H1 (cell line): ENCODE measurements around the gene NTRK2. TPM values are rescaled to one million over a fixed set of nuclear protein-coding genes. Genes with fewer than 3 reads are reported as not detected.

Experiments used
- CTCF ChIA-PET: fragments of 300-600 bp; sonication (Branson Sonifier 250); formaldehyde crosslinking; loops from one replicate; lab custom pipeline; 2021; ENCODE audit not compliant: partially characterized antibody; lab: Charles Lee
- POLR2A ChIA-PET: fragments of 300-600 bp; sonication (Branson Sonifier 250); formaldehyde crosslinking; loops from one replicate; lab custom pipeline; 2021; ENCODE audit warnings: inconsistent platforms; ENCODE audit not compliant: partially characterized antibody; lab: Charles Lee
- DNase-seq, 2 experiments: peaks; one replicate each; pipeline versions ENCODE4 v3.0.0 to v3.0.0-alpha.2; 2010 to 2022; ENCODE audit warnings: low spot score in 2 of 2, low read depth in 1 of 2, mixed read lengths in 1 of 2
- FAIRE-seq: peaks from 2 replicates; lab custom pipeline; 2011; peaks lifted over from hg19 to GRCh38; lab: Jason Lieb, UNC
- H2AFZ ChIP-seq: 2 replicates; pipeline ENCODE4 v1.8.1; 2012; ENCODE audit warnings: low read length, inconsistent platforms
- H2AK5ac ChIP-seq: 2 replicates; pipeline ENCODE4 v1.6.1; 2013; ENCODE audit warnings: low read depth, low read length
- H2BK120ac ChIP-seq: replicated peaks from 2 replicates; pipeline ENCODE3; 2013; ENCODE audit warnings: low read depth, low read length, inconsistent platforms
- H2BK12ac ChIP-seq: 2 replicates; pipeline ENCODE4 v1.6.1; 2013; ENCODE audit warnings: low read depth, low read length
- H2BK15ac ChIP-seq: 2 replicates; pipeline ENCODE4 v1.6.1; 2013; ENCODE audit warnings: low read length
- H2BK20ac ChIP-seq: 2 replicates; pipeline ENCODE4 v1.6.1; 2013; ENCODE audit warnings: low read length
- H2BK5ac ChIP-seq: 2 replicates; pipeline ENCODE4 v1.6.1; 2013; ENCODE audit warnings: low read depth, low read length
- H3K14ac ChIP-seq: 2 replicates; pipeline ENCODE4 v1.6.1; 2013; ENCODE audit warnings: inconsistent platforms; ENCODE audit not compliant: insufficient read length
- H3K18ac ChIP-seq: 2 replicates; pipeline ENCODE4 v1.6.1; 2013; ENCODE audit warnings: low read length; ENCODE audit errors: extremely low read depth
- H3K23ac ChIP-seq: 2 replicates; pipeline ENCODE4 v1.6.1; 2013; ENCODE audit warnings: inconsistent platforms; ENCODE audit not compliant: insufficient read length
- H3K23me2 ChIP-seq: 2 replicates; pipeline ENCODE4 v1.6.1; 2013; ENCODE audit warnings: low read depth, low read length
- H3K27ac ChIP-seq: 2 replicates; pipeline ENCODE4 v1.6.1; 2011; ENCODE audit warnings: low read depth, low read length, inconsistent platforms
- H3K27me3 ChIP-seq, 4 experiments: replicated peaks in 1 of 4; 1 replicate in 1 of 4; 2 replicates in 3 of 4; pipeline versions ENCODE4 v1.6.1 to v1.8.1; 2011 to 2013; ENCODE audit warnings: low read length in 3 of 4, mild to moderate bottlenecking in 3 of 4, inconsistent platforms in 2 of 4, mixed read lengths in 2 of 4, moderate library complexity in 1 of 4; ENCODE audit not compliant: control insufficient read depth in 3 of 4, insufficient read depth in 3 of 4; ENCODE audit errors: extremely low read depth in 1 of 4
- H3K36me3 ChIP-seq, 4 experiments: 2 replicates each; pipeline versions ENCODE4 v1.6.1 to v1.8.1; 2011 to 2013; ENCODE audit warnings: mild to moderate bottlenecking in 4 of 4, low read length in 3 of 4, moderate library complexity in 2 of 4, control low read depth in 1 of 4, inconsistent platforms in 1 of 4; ENCODE audit not compliant: insufficient read depth in 4 of 4, control insufficient read depth in 2 of 4
- H3K4ac ChIP-seq: replicated peaks from 2 replicates; pipeline ENCODE3; 2013; ENCODE audit warnings: low read length, low read depth, mixed read lengths, inconsistent platforms; ENCODE audit not compliant: insufficient read length
- H3K4me1 ChIP-seq, 4 experiments: replicated peaks in 1 of 4; 1 replicate in 1 of 4; 2 replicates in 3 of 4; pipeline versions ENCODE4 v1.6.1 to v1.8.1; 2011 to 2013; ENCODE audit warnings: low read length in 3 of 4, inconsistent platforms in 2 of 4, mixed read lengths in 1 of 4; ENCODE audit not compliant: insufficient read depth in 4 of 4, control insufficient read depth in 3 of 4
- H3K4me2 ChIP-seq, 2 experiments: 2 replicates each; pipeline versions ENCODE4 v1.6.1 to v1.8.1; 2011 to 2013; ENCODE audit warnings: low read depth in 2 of 2, low read length in 2 of 2, control low read depth in 1 of 2, inconsistent platforms in 1 of 2, mild to moderate bottlenecking in 1 of 2; ENCODE audit not compliant: insufficient read depth in 1 of 2
- H3K4me3 ChIP-seq, 4 experiments: fragments of 200-600, 300-600 bp in 1 of 4; sonication (generic), shearing (Covaris generic), sonication (Bioruptor Twin) in 1 of 4; 2 replicates each; pipeline versions ENCODE4 v1.5.1 to v1.8.1; 2011 to 2016; ENCODE audit warnings: low read length in 4 of 4, low read depth in 3 of 4, control low read depth in 2 of 4, inconsistent platforms in 2 of 4, mild to moderate bottlenecking in 2 of 4, mixed read lengths in 1 of 4, moderate library complexity in 1 of 4; ENCODE audit not compliant: insufficient read depth in 2 of 4; ENCODE audit errors: extremely low read depth in 1 of 4
- H3K56ac ChIP-seq: replicated peaks from 2 replicates; pipeline ENCODE3; 2013; ENCODE audit warnings: low read depth, mild to moderate bottlenecking, mixed read lengths, low read length, inconsistent platforms; ENCODE audit not compliant: insufficient read length
- H3K79me1 ChIP-seq: 2 replicates; pipeline ENCODE4 v1.6.1; 2013; ENCODE audit warnings: low read depth, low read length, control low read depth
- H3K79me2 ChIP-seq, 2 experiments: 2 replicates each; pipeline versions ENCODE4 v1.6.1 to v1.8.1; 2012 to 2013; ENCODE audit warnings: low read length in 2 of 2, mild to moderate bottlenecking in 2 of 2, inconsistent platforms in 1 of 2; ENCODE audit not compliant: insufficient read depth in 2 of 2, control insufficient read depth in 1 of 2
- H3K9ac ChIP-seq, 4 experiments: replicated peaks in 1 of 4; 1 replicate in 1 of 4; 2 replicates in 3 of 4; pipeline versions ENCODE4 v1.6.1 to v1.8.1; 2011 to 2013; ENCODE audit warnings: low read depth in 3 of 4, low read length in 3 of 4, control low read depth in 2 of 4, mild to moderate bottlenecking in 2 of 4, moderate library complexity in 2 of 4, inconsistent platforms in 1 of 4; ENCODE audit errors: extremely low read depth in 1 of 4
- H3K9me3 ChIP-seq, 2 experiments: 2 replicates each; pipeline versions ENCODE4 v1.6.1 to v1.8.1; 2012 to 2013; ENCODE audit warnings: mild to moderate bottlenecking in 2 of 2, moderate library complexity in 2 of 2, control low read depth in 1 of 2, inconsistent platforms in 1 of 2, low read depth in 1 of 2, low read length in 1 of 2, mixed read lengths in 1 of 2; ENCODE audit not compliant: insufficient read depth in 2 of 2
- H4K20me1 ChIP-seq, 2 experiments: replicated peaks in 1 of 2; 2 replicates each; pipeline versions ENCODE3 to v1.8.1; 2011 to 2013; ENCODE audit warnings: inconsistent platforms in 2 of 2, low read length in 2 of 2, mild to moderate bottlenecking in 1 of 2; ENCODE audit not compliant: insufficient read depth in 2 of 2, control insufficient read depth in 1 of 2
- H4K5ac ChIP-seq: 2 replicates; pipeline ENCODE4 v1.6.1; 2013; ENCODE audit warnings: low read length, low read depth, mixed read lengths, inconsistent platforms; ENCODE audit not compliant: insufficient read length
- H4K8ac ChIP-seq: 2 replicates; pipeline ENCODE4 v1.8.0; 2013; ENCODE audit warnings: mild to moderate bottlenecking, moderate library complexity, low read length, inconsistent platforms; ENCODE audit not compliant: insufficient read depth; ENCODE audit errors: extremely low read depth
- H4K91ac ChIP-seq: replicated peaks from 2 replicates; pipeline ENCODE3; 2013; ENCODE audit warnings: low read length, mixed read lengths, inconsistent platforms; ENCODE audit not compliant: insufficient read length
- CHD2 ChIP-seq: IDR thresholded peaks from 2 replicates; pipeline ENCODE4 v1.6.1; 2012; ENCODE audit warnings: low read length, improper control_type of control experiment
- CTBP2 ChIP-seq: IDR thresholded peaks from 2 replicates; pipeline ENCODE4 v1.7.0; 2011; ENCODE audit warnings: borderline replicate concordance, mild to moderate bottlenecking, moderate library complexity, mixed read lengths, low read length; ENCODE audit not compliant: insufficient read depth, insufficient read length
- EZH2 ChIP-seq: fragments of 200-600 bp; sonication (generic); IDR thresholded peaks from 2 replicates; pipeline ENCODE4 v1.7.1; 2012; ENCODE audit warnings: low read depth, mild to moderate bottlenecking, moderate library complexity, low read length, inconsistent platforms; ENCODE audit not compliant: severe bottlenecking
- KDM1A ChIP-seq: fragments of 200-600, 300-600 bp; sonication (generic); IDR thresholded peaks from 2 replicates; pipeline ENCODE4 v1.7.1; 2016; ENCODE audit warnings: mild to moderate bottlenecking, low read length, borderline replicate concordance
- KDM5A ChIP-seq: fragments of 200-600 bp; IDR thresholded peaks from 2 replicates; pipeline ENCODE4 v1.7.1; 2012; ENCODE audit warnings: mild to moderate bottlenecking, low read length, inconsistent platforms, mixed read lengths
- RNF2 ChIP-seq: fragments of 200-900, 300-1000 bp; sonication (generic); IDR thresholded peaks from 2 replicates; pipeline ENCODE4 v1.7.1; 2016; ENCODE audit warnings: borderline replicate concordance, low read depth, mild to moderate bottlenecking, antibody characterized with exemption, low read length; ENCODE audit not compliant: poor library complexity, severe bottlenecking; ENCODE audit errors: missing control alignments
- SIRT6 ChIP-seq: IDR thresholded peaks from one replicate; pipeline ENCODE4 v1.7.1; 2012; ENCODE audit warnings: low read length, inconsistent platforms
- SP2 ChIP-seq: IDR thresholded peaks from 2 replicates; pipeline ENCODE4 v1.6.1; 2012; ENCODE audit warnings: mild to moderate bottlenecking, low read length, inconsistent platforms
- SP4 ChIP-seq: IDR thresholded peaks from 2 replicates; pipeline ENCODE4 v1.6.1; 2012; ENCODE audit warnings: low read length, inconsistent platforms
- TAF7 ChIP-seq: optimal IDR thresholded peaks from 2 replicates; pipeline ENCODE3; 2011; ENCODE audit warnings: low read depth, mild to moderate bottlenecking, inconsistent platforms, low read length, moderate library complexity, borderline replicate concordance
- TEAD4 ChIP-seq: IDR thresholded peaks from 2 replicates; pipeline ENCODE4 v1.6.1; 2012; ENCODE audit warnings: low read depth, low read length, inconsistent platforms, mixed read lengths
- WGBS, 2 experiments: shearing (Covaris generic) in 1 of 2; methylation state at CpG; one replicate each; pipeline versions ENCODE4 v1.1.6 to v1.1.7; 2013 to 2015; ENCODE audit warnings: low lambda C conversion rate in 2 of 2, mixed read lengths in 2 of 2, inconsistent platforms in 1 of 2, low coverage in 1 of 2, missing lambda C conversion rate in 1 of 2; ENCODE audit not compliant: insufficient replicate concordance in 2 of 2, insufficient coverage in 1 of 2, insufficient read length in 1 of 2; ENCODE audit errors: extremely low coverage in 1 of 2, missing lambda C conversion rate in 1 of 2; 5-methylcytosine and 5-hydroxymethylcytosine counted together
- polyA plus RNA-seq, 7 experiments: library from polyadenylated mRNA; depleted of rRNA in 3 of 7; stranded (reverse) in 5 of 7; unstranded in 2 of 7; fragments of >200 nt in 5 of 7; fragments of 200-250 nt in 2 of 7; gene quantifications; 1 replicate in 5 of 7; 2 replicates in 1 of 7; 4 replicates in 1 of 7; pipeline versions ENCODE4 v1.2.1 to v1.2.3, GENCODE V29; 2011 to 2013; ENCODE audit warnings: missing spikeins in 2 of 7, mixed read lengths in 2 of 7
- total RNA-seq: library from RNA; stranded (reverse); fragmentation: NEBNext Ultra II Directional; extraction: Animal tissue kit (Norgen Biotek cat#: 25700); gene quantifications from 2 replicates; pipeline ENCODE4 v1.2.1, GENCODE V29; 2021
- TF ChIP-seq, protein P1 (sequence below): IDR thresholded peaks from 2 replicates; pipeline ENCODE4 v1.6.1; 2011; ENCODE audit warnings: low read depth, mild to moderate bottlenecking, low read length; ENCODE audit not compliant: insufficient read depth

Gene NTRK2
- total and polyA plus RNA-seq, 2 of the 8 experiments (the other 6 are each of a cell fraction or from before 2014, with no cell fraction given): 0.03 to 0.04 TPM

DNA sequence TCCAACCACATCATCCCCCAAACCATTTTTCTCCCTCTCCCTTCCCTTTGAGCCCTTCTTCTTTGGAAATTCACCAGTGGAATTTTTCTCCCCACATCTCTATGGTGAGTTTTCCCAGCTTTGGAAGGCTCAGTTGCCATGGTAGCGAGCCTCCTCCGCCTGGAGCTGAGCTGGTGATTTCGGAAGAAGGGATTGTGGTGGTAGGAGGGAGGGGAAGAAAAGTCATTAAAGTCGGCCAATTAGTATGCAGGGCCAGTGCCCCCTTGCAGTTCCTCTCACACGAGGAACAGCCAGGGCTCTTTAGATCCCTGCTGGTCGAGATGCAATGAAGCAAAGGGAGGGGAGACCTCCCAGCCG lies 322.0 kb downstream of the NTRK2 start:
- no peak overlapping the region for H3K14ac ChIP-seq
- WGBS, 2 experiments: 96% methylated on average over 4 of the region's 7 CpGs; no CpG with 5 or more reads in 1 of the 2 experiments
- H3K79me1 ChIP-seq: no peaks in the 10 kb centered on the region
- H4K8ac ChIP-seq: no peak overlapping the region
- H3K56ac ChIP-seq: no peak overlapping the region
- no peak overlapping the region for H3K27ac ChIP-seq
- H3K27me3 ChIP-seq: no peaks in the 10 kb centered on the region
- no peak overlapping the region for H3K4ac ChIP-seq
- no peaks in the 10 kb centered on the region for H3K23me2 ChIP-seq
- H2BK20ac ChIP-seq: no peak overlapping the region
- no peak overlapping the region for H3K4me3 ChIP-seq
- H3K4me2 ChIP-seq: no peak overlapping the region
- H4K91ac ChIP-seq: no peak overlapping the region
- no peak overlapping the region for H2AK5ac ChIP-seq
- H4K5ac ChIP-seq: no peak overlapping the region
- H4K20me1 ChIP-seq: no peaks in the 10 kb centered on the region
- no peak overlapping the region for H2BK12ac ChIP-seq
- H3K23ac ChIP-seq: no peak overlapping the region
- H3K9me3 ChIP-seq: no peaks in the 10 kb centered on the region
- FAIRE-seq (no peak), DNase-seq (no peak)
- no peak overlapping the region for H3K18ac ChIP-seq
- no peaks in the 10 kb centered on the region; a peak in 1 of 7 replicates for H3K4me1 ChIP-seq
- no peaks in the 10 kb centered on the region for H3K79me2 ChIP-seq
- H2BK5ac ChIP-seq: no peak overlapping the region
- ChIA-PET CTCF (interaction anchor here (2.4 kb wide), 1 partner anchor 25 kb away, joined by 6 read pairs; no protein-coding TSS in a partner anchor), POLR2A (no interaction called here)
- no peaks in the 10 kb centered on the region for H3K36me3 ChIP-seq
- no peak overlapping the region for H3K9ac ChIP-seq
- no peak overlapping the region for H2BK120ac ChIP-seq
- no peak overlapping the region for H2BK15ac ChIP-seq
- no peak overlapping the region for H2AFZ ChIP-seq
- TF ChIP-seq CTBP2 (no peak), SIRT6 (no peak), TEAD4 (no peak), KDM1A (no peak), RNF2 (no peak), CHD2 (no peak), SP2 (no peak), KDM5A (no peak), SP4 (no peak), EZH2 (no peak), TAF7 (no peak)
- TF ChIP-seq, protein P1, sequence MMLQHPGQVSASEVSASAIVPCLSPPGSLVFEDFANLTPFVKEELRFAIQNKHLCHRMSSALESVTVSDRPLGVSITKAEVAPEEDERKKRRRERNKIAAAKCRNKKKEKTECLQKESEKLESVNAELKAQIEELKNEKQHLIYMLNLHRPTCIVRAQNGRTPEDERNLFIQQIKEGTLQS: no peak
